ENCODE data around the gene STAT3. TPM values are rescaled to one million over a fixed set of nuclear protein-coding genes. Genes with fewer than 3 reads are reported as not detected.
"Not testable (repeated sequence)": the region's sequence is repeated elsewhere in the genome, so short reads cannot be mapped to it uniquely, and the experiment has no call there.

Gene STAT3
- total RNA-seq, 1 donor from 2014 or later, result 127 TPM

DNA sequence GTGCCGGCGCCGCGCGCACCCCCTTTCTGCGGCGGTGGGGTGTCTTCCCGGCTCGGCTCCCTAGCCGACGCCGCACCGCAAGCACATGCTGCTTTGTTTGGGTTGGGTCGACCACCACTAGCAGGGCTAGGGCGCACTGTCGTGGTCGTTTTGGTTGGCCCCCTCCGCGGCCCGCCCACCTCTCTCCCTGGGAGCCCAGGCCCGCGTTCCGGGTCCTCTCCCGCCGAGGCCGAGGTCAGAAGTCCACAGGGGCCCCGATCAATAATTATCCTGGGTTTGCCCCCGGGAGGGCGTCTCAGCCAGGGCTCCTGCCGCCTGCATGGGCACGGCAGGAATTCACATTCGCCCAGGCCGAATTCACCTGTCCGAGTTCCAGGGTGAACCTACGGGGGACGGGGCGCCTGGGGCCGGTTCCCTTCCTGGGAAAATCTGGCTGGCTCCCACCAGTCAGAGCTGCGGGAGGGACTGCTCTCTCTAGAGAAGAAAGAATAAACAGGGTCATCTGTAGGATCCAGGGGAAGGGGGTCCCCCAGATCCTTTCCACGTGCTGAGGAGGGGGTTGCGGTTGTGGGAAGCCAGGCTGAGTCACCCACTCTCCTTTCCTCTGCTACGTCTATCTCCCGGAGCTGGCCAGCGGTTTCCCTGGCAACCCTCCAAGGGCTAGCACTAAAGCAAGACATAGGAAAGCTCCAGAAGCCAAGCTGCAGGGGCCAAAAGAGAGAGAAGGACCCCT is 111.5 kb downstream of the STAT3 start:
- ATAC-seq (ENCODE audit: poor library complexity) (peak; percentile 65), DNase-seq (peak; percentile 84)
- intact Hi-C loops (cut with DNase I), result no loop called here

DNA sequence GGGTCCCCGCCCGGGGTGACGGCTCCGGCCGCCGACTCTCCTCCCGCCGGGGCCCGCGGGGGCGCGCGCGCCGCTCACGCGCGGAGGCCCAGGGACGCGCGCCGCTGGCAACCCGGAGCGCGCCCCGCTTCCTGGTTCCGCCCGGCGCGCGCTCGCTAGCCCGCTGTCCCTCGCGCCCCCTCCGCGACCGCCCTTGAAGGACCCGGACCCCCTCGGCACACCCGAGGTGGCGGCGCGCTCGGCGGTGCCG is 112.0 kb downstream of the STAT3 start, which contains the start of gene STAT5B:
STAT5B (minus strand) TSS at position 33 of the 250 bp plus-strand sequence. CDS start 44,264 bp downstream, outside the sequence.
- ATAC-seq (ENCODE audit: poor library complexity), result peak; percentile 88
- intact Hi-C loops (cut with DNase I), result no loop called here
- peak; percentile 85 for DNase-seq

DNA sequence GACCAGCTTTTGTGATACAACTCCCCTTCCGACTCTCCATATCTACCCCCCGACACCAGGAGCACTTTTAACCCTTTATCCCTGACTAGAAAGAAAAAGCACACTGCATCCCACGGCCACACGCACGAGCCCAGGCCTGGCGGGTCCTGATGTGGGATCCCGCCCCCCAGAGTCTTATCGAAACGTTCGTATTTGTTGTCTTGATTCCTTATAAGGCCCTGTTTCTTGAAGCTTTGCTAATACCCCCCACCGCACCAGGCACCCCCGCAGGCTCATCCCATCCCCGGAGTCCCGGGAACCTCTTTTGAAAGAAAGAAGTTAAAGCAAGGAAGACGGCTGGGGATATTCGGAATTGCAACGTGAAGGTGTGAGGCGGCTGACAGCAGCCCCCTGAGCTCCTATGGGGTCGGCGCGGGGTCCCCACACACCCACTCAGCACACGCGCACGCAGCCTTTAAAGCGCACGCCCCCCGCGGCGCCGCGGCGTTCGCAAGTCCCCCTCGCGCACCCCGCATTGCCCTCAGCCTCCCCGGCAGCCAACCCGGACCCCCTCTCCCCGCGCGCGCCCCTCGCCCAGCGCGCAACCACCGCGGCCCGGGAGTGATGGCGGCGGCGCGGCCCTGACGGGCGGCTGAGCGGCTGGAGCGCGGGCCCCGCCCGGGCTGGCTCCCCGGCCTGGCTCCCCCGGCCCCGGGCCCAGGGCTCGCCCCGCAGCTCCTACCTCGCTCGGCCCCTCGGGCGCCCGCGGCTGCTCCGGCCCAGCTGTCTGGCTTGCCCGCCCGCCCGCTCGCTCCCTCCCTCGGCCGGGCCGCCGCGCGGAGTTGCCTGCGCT is 112.5 kb downstream of the STAT3 start:
- ATAC-seq (ENCODE audit: poor library complexity) (peak; percentile 37), DNase-seq (no peak)
- intact Hi-C loops (cut with DNase I), result no loop called here

DNA sequence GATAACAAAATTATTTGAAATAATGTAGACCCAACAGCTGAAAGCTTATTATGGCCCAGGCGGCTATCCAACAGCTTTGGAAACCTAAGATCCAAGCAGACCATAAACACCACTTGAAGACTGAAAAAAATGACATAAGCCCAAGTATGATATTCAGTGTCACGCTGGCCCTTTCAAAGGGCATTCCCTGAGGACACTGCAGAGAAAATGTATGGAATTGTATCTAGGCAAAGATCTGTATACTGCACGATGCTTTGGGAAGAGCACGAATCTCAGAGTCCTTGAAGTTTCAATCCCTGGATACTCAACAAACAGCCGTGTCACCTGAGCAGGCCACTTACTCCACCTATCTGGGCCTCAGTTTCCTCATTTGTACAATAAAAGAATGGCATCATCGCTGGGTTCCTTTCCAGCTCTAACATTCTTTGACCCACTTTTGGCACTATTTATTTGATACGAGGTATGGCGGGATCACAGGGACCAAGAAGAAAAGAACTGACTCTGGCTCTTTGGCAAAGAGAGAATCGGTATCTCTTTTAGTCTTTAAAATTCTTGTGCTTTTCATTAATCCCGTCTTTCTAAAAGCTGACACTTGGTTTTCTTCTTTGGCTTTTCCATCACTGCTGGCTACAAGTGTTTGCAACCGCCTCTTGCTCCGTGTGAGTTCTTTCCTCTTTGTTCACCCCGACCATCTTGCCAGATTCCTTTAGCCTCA is 113.3 kb downstream of the STAT3 start:
- no peak for ATAC-seq (ENCODE audit: poor library complexity)
- intact Hi-C loops (cut with DNase I), result no loop called here
- DNase-seq, result no peak

DNA sequence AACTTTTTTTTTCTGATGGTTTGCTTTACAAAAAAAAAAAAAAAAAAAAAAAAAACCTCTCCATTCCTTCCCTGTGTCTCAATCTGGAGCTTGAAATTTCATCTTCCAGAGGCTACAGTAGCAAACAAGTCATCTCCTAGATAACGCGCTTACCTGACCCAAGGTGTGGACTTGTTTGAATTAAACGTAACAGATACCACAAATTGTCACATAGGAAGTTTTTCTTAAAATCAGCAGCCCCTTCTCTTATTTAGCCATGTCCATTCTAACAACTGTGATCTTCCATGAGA is 114.0 kb downstream of the STAT3 start:
- no peak for DNase-seq
- intact Hi-C loops (cut with DNase I), result no loop called here
- no peak for ATAC-seq (ENCODE audit: poor library complexity)

DNA sequence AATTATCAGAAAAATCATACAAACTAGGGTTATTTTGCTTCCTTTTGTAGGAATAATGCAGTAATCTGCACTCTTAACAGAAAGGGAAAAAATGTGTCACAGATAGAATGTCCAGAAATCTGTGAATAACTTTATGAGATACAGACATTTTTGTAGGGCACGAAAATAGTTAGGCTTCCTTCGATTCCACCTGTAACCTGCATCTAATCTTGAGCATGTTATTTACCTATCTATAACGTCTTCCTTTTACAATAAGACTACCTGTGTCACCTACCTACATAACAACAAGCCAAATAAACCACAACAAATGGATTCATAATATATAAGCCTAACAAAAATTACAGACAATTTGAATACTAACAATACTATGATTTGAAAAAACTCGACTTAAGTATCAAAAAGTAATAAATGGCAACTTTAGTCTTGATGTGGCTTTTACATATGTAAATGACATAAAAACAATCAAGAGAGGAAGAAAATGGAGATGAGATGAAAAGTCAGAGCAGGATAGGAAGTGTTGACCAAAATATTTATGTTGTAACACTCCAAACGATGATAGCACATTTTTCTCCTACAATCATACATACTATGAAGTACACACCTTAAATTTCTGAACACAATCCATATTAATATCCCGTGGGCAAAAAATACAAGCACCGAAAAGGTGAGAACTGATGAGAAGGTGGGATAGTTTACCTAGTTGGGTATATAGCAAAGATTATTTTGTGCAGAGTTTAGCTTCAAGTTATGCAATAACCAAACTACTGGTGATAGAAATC is 114.6 kb downstream of the STAT3 start:
- DNase-seq (no peak), ATAC-seq (ENCODE audit: poor library complexity) (no peak)
- intact Hi-C loops (cut with DNase I), result no loop called here

DNA sequence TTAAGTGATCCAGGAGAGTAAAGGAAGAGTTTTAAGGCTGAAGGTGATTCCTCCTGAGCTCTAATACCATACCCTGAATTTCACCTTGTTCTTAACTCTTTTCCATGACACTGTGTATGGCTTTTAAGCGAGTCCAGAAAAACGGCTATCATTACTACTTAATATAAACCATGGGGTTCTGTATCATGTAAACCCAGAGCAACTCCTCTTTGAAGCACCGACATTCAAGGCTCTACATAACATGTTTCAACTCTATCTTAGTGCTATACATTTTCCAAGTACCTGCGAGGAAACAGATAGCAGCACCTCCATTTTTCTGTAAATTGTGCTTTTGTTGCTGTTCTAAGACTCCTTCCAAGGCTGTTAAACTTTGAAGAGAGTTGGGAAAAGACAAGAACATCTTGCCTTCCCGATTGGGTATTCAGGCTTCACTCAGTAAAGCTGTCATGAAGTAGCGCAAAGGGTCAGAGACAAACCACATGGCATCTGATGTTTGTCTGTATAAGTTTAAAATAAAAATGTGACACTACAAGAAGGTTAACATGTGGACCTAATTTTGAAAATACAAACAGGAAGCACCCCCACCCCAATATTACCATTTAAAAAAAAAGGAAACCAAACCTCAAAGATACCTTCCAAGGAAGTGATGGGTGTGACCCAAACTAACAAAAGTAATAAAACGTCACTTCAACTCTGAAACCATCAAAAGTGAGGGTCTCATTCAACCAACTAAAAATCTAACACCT is 115.9 kb downstream of the STAT3 start:
- ATAC-seq (ENCODE audit: poor library complexity) (no peak), DNase-seq (no peak)
- intact Hi-C loops (cut with DNase I), result no loop called here

DNA sequence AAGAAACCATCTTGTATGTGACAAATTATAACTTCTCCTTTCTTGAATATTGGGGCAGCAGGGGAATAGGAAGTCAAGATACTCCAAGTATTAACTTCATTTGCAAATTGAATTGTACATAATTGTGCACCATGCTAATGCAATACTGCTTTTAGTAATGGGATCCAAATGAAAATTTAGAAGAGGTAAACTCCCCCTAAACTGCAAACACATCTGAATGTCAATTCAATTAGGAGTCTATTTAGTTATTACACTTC is 116.5 kb downstream of the STAT3 start:
- no peak for ATAC-seq (ENCODE audit: poor library complexity)

DNA sequence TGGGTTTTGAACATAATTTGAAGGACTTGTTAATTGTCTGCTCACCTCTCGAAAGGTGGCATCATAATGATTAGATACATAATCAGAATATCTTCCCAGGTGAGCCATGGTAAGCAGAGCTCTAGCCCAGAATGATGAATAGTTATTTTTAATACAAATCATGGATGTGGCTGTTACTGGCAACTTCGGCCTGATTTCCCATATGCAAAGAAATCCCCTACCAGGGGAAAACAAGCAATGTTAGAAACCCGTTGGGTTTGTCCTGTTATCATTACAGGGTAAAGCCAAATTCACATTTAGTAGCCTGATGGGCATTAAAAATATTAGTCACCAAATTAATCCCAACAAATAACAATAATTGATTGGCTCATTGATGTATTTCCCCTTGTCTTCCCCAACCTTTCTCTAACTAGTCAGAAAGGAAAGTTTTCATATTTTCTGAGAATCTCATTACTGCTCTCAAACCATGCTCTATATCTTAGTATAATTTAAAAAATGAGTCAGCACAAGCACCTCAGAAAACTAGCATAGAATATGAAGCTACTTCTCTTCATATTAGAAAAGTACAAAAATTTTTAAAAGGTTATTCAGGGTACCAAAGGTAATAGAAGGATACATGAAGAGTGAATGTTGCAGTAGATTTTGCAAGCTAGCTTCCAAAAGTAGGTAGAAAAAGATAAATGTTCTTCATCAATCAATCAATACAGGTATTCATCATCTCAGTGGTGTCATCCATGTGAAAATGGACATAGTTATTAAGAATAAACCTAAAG is 117.0 kb downstream of the STAT3 start:
- intact Hi-C loops (cut with DNase I), result no loop called here
- ATAC-seq (ENCODE audit: poor library complexity) (no peak), DNase-seq (no peak)

More for the DNA sequence above, 116.5 kb downstream of the STAT3 start:
- intact Hi-C loops (cut with DNase I), result no loop called here
- no peak for DNase-seq

DNA sequence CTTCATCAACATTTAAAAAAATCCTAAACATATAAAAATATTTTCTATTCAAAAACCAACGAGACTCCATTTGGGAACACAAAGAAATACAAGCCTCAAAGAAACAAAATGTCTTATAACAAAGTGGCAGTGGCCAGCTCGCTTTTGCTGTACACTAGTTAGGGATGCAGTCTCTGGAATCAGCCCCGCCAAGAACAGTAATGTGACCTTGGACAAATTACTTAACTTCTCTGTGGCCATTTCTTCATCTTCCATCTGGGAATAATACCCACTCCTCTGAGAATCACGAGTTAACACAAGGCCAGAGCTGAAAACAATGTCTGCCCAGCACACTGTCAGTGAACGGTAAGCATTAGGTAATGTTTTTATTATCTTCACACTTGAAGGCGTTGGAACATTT is 117.6 kb downstream of the STAT3 start:
- DNase-seq, result no peak
- intact Hi-C loops (cut with DNase I), result no loop called here
- ATAC-seq (ENCODE audit: poor library complexity), result no peak

DNA sequence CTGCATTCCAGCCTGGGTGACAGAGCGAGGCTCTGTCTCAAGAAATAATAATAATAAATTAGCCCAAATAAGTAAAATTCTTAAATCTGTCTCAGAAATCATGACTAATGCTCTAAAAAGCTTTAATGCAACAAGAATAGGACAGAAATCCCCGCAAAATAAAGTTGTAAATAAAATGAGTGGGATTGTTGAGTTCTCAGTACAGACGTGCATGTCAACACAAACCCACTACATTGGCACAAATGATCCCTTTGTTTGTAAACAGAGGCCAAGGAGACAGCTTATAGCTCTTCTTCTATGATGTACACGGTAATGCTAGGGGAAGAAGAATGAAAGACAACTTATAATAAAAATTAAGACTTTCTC is 118.1 kb downstream of the STAT3 start:
- no peak for DNase-seq
- ATAC-seq (ENCODE audit: poor library complexity), result no peak
- intact Hi-C loops (cut with DNase I), result no loop called here

DNA sequence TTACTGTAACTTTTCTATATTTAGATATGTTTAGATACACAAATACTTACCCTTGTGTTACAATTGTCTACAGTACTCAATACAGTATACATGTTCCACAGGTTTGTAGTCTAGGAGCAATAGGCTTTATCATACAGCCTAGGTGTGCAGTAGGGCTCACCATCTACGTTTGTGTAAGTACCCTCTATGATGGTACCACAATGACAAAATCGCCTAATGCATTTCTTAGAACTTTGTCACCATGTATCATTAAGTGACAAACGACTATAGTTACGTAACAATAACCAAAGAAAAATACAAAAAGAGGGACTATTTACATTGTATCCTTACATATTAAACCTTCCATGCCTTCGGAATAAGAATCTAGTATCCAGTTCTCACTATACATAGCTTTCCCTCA is 120.0 kb downstream of the STAT3 start:
- intact Hi-C loops (cut with DNase I), result no loop called here
- DNase-seq (no peak), ATAC-seq (ENCODE audit: poor library complexity) (no peak)

DNA sequence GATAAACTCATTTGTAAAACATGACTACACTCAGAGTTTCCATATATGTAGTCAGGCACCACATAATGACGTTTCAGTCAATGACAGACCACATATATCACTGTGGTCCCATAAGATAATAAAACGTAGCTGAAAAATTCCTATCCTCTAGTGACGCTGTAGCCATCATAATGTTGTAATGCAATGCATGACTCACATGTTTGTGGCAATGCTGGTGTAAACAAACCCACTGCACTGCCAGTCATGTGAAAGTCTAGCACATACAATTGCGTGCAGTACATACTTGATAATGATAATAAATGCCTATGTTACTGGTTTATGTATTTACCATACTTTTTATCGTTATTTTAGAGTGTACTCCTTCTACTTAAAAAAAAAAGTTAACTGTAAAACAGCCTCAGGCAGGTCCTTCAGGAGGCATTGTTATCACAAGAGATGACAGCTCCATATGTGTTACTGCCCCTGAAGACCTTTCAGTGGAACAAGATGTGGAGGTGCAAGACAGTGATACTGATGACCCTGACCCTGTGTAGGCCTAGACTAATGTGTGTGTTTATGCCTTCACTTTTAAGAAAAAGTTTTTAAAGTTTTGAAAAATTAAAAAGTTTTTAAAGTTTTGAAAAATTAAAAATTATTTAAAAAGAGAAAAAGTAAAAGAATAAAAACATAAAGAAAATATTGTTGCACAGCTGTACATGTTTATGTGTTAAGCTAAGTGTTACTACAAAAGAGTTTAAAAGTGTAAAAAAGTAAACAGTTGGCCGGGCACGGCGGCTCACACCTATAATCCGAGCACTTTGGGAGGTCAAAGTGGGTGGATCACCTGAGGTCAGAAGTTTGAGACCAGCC is 121.1 kb downstream of the STAT3 start:
- DNase-seq (no peak), ATAC-seq (ENCODE audit: poor library complexity) (no peak)
- intact Hi-C loops (cut with DNase I), result no loop called here

DNA sequence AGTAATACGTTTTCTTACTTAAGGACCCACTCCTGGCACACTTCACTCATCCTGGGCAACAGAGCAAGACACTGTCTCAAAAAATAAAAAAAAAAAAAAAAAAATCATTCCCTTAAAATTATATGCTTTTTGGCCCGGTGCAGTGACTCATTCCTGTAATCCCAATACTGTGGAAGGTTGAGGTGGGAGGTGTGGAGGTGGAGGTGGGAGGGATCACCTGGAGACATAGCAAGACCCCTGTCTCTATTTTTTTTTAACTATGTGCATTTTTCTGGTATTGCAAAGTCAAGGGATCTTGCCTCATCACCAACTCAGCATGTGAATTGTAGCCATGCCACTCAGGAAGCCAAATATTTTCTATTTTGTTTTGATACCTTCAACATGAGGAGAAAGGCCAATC is 121.8 kb downstream of the STAT3 start:
- ATAC-seq (ENCODE audit: poor library complexity) (no peak), DNase-seq (no peak)
- intact Hi-C loops (cut with DNase I), result no loop called here

DNA sequence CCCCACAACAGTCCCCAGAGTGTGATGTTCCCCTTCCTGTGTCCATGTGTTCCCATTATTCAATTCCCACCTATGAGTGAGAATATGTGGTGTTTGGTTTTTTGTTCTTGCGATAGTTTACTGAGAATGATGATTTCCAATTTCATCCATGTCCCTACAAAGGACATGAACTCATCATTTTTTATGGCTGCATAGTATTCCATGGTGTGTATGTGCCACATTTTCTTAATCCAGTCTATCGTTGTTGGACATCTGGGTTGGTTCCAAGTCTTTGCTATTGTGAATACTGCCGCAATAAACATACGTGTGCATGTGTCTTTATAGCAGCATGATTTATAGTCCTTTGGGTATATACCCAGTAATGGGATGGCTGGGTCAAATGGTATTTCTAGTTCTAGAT is 123.9 kb downstream of the STAT3 start:
- intact Hi-C loops (cut with DNase I); DNase-seq; ATAC-seq (ENCODE audit: poor library complexity): not testable (repeated sequence)

All from Right ventricle myocardium superior (tissue), 1 donor.